H9 (cell line): ENCODE measurements around the gene SEC61B. TPM values are rescaled to one million over a fixed set of nuclear protein-coding genes. Genes with fewer than 3 reads are reported as not detected.

Experiments
- DNase-seq: peaks from one replicate; pipeline ENCODE4 v3.0.0-alpha.2; 2017
- H2AFZ ChIP-seq: one replicate; pipeline ENCODE4 v1.6.1; 2013; ENCODE audit warnings: mild to moderate bottlenecking, low read length, control low read depth, moderate library complexity
- H2AK5ac ChIP-seq: 2 replicates; pipeline ENCODE4 v1.6.1; 2013; ENCODE audit warnings: low read length, control low read depth, mixed read lengths; ENCODE audit not compliant: insufficient read length
- H2BK120ac ChIP-seq: one replicate; pipeline ENCODE4 v1.6.1; 2013; ENCODE audit warnings: low read depth, mild to moderate bottlenecking, low read length, control low read depth, inconsistent platforms; ENCODE audit not compliant: poor library complexity, severe bottlenecking
- H2BK12ac ChIP-seq: 2 replicates; pipeline ENCODE4 v1.6.1; 2013; ENCODE audit warnings: low read length, control low read depth, mixed read lengths, low read depth; ENCODE audit not compliant: insufficient read length
- H2BK15ac ChIP-seq: 2 replicates; pipeline ENCODE4 v1.6.1; 2013; ENCODE audit warnings: low read depth, low read length, control low read depth
- H2BK20ac ChIP-seq: one replicate; pipeline ENCODE4 v1.6.1; 2013; ENCODE audit warnings: low read depth, mild to moderate bottlenecking, low read length, control low read depth, inconsistent platforms; ENCODE audit not compliant: poor library complexity, severe bottlenecking
- H2BK5ac ChIP-seq: 2 replicates; pipeline ENCODE4 v1.6.1; 2013; ENCODE audit warnings: low read length, control low read depth, mixed read lengths; ENCODE audit not compliant: insufficient read length
- H3K14ac ChIP-seq: 2 replicates; pipeline ENCODE4 v1.6.1; 2013; ENCODE audit warnings: low read length, control low read depth; ENCODE audit not compliant: insufficient read depth
- H3K18ac ChIP-seq: 2 replicates; pipeline ENCODE4 v1.6.1; 2013; ENCODE audit warnings: low read depth, mild to moderate bottlenecking, mixed read lengths, low read length, control low read depth; ENCODE audit not compliant: insufficient read length
- H3K23ac ChIP-seq: 2 replicates; pipeline ENCODE4 v1.6.1; 2013; ENCODE audit warnings: low read length, control low read depth, mixed read lengths, low read depth; ENCODE audit not compliant: insufficient read length
- H3K23me2 ChIP-seq: 2 replicates; pipeline ENCODE4 v1.6.1; 2013; ENCODE audit warnings: low read depth, mild to moderate bottlenecking, mixed read lengths, low read length, control low read depth; ENCODE audit not compliant: insufficient read length, poor library complexity, severe bottlenecking
- H3K27ac ChIP-seq: 2 replicates; pipeline ENCODE4 v1.5.1; 2013; ENCODE audit warnings: low read length, control low read depth, mixed read lengths, low read depth; ENCODE audit not compliant: insufficient read length
- H3K27me3 ChIP-seq: 2 replicates; pipeline ENCODE4 v1.6.1; 2013; ENCODE audit warnings: low read length, control low read depth, inconsistent platforms; ENCODE audit not compliant: insufficient read depth
- H3K4ac ChIP-seq: 2 replicates; pipeline ENCODE4 v1.6.1; 2013; ENCODE audit warnings: low read depth, mild to moderate bottlenecking, control low read depth, inconsistent platforms, low read length, moderate library complexity
- H3K4me1 ChIP-seq: 2 replicates; pipeline ENCODE4 v1.6.1; 2013; ENCODE audit warnings: low read length, control low read depth, inconsistent platforms; ENCODE audit not compliant: insufficient read depth
- H3K4me2 ChIP-seq: 2 replicates; pipeline ENCODE4 v1.6.1; 2013; ENCODE audit warnings: low read length, control low read depth, mixed read lengths; ENCODE audit not compliant: insufficient read length, insufficient read depth
- H3K56ac ChIP-seq: 2 replicates; pipeline ENCODE4 v1.6.1; 2013; ENCODE audit warnings: low read depth, mild to moderate bottlenecking, mixed read lengths, low read length, control low read depth; ENCODE audit not compliant: insufficient read length
- H3K79me1 ChIP-seq: 2 replicates; pipeline ENCODE4 v1.6.1; 2013; ENCODE audit warnings: low read depth, mild to moderate bottlenecking, moderate library complexity, low read length, control low read depth, inconsistent platforms; ENCODE audit not compliant: insufficient read depth, poor library complexity, severe bottlenecking
- H3K79me2 ChIP-seq: 2 replicates; pipeline ENCODE4 v1.6.1; 2013; ENCODE audit warnings: low read length, control low read depth, inconsistent platforms; ENCODE audit not compliant: insufficient read depth
- H3K9ac ChIP-seq: 2 replicates; pipeline ENCODE4 v1.6.1; 2013; ENCODE audit warnings: low read length, control low read depth, mixed read lengths; ENCODE audit not compliant: insufficient read length; ENCODE audit errors: extremely low read depth
- H3K9me3 ChIP-seq: one replicate; pipeline ENCODE4 v1.6.1; 2013; ENCODE audit warnings: low read depth, low read length, inconsistent platforms; ENCODE audit not compliant: control insufficient read depth
- H3T11ph ChIP-seq: one replicate; pipeline ENCODE4 v1.6.1; 2013; ENCODE audit warnings: mild to moderate bottlenecking, low read length, control low read depth, inconsistent platforms
- H4K20me1 ChIP-seq: one replicate; pipeline ENCODE4 v1.6.1; 2013; ENCODE audit not compliant: control insufficient read depth, insufficient read length, insufficient read depth
- H4K5ac ChIP-seq: 2 replicates; pipeline ENCODE4 v1.6.1; 2013; ENCODE audit warnings: low read depth, mild to moderate bottlenecking, mixed read lengths, low read length, control low read depth; ENCODE audit not compliant: insufficient read length
- H4K8ac ChIP-seq: replicated peaks from 2 replicates; pipeline ENCODE4 v1.6.1; 2013; ENCODE audit warnings: low read length, control low read depth, mixed read lengths, low read depth; ENCODE audit not compliant: insufficient read length
- H4K91ac ChIP-seq: 2 replicates; pipeline ENCODE4 v1.6.1; 2013; ENCODE audit warnings: low read depth, mild to moderate bottlenecking, moderate library complexity, mixed read lengths, low read length, control low read depth; ENCODE audit not compliant: insufficient read length
- H3K27ac Mint-ChIP-seq, 3 experiments: 2 replicates in 2 of 3; 3 replicates in 1 of 3; pipeline ENCODE4 v1.8.0; 2020 to 2021; ENCODE audit warnings: mixed read lengths in 3 of 3, mild to moderate bottlenecking in 1 of 3, moderate library complexity in 1 of 3
- H3K27me3 Mint-ChIP-seq: 2 replicates; pipeline ENCODE4 v1.8.0; 2021; ENCODE audit warnings: low read depth, mild to moderate bottlenecking, moderate library complexity, mixed read lengths
- H3K36me3 Mint-ChIP-seq, 3 experiments: 2 replicates in 2 of 3; 3 replicates in 1 of 3; pipeline ENCODE4 v1.8.0; 2020 to 2021; ENCODE audit warnings: low read depth in 3 of 3, mixed read lengths in 3 of 3; ENCODE audit not compliant: insufficient read depth in 1 of 3
- H3K4me1 Mint-ChIP-seq, 2 experiments: 2 replicates each; pipeline ENCODE4 v1.8.0; 2020; ENCODE audit warnings: mixed read lengths in 2 of 2
- H3K4me3 Mint-ChIP-seq, 2 experiments: 2 replicates in 1 of 2; 3 replicates in 1 of 2; pipeline ENCODE4 v1.8.0; 2020 to 2021; ENCODE audit warnings: mild to moderate bottlenecking in 2 of 2, mixed read lengths in 2 of 2, moderate library complexity in 1 of 2
- H3K9me3 Mint-ChIP-seq, 2 experiments: 2 replicates in 1 of 2; 3 replicates in 1 of 2; pipeline ENCODE4 v1.8.0; 2020; ENCODE audit warnings: mild to moderate bottlenecking in 2 of 2, mixed read lengths in 2 of 2, moderate library complexity in 1 of 2
- WGBS: extraction: QIAGEN DNeasy Blood & Tissue Kit; methylation state at CpG from one replicate; pipeline ENCODE4 v1.1.7; 2013; ENCODE audit warnings: missing lambda C conversion rate, low lambda C conversion rate, mixed read lengths; ENCODE audit not compliant: insufficient read length; ENCODE audit errors: extremely low coverage; 5-methylcytosine and 5-hydroxymethylcytosine counted together
- total RNA-seq: library from RNA; stranded (reverse); gene quantifications from 2 replicates; pipeline ENCODE4 v1.2.1, GENCODE V29; 2021
- TF ChIP-seq, protein P1 (sequence below): fragments of 200-600 bp; sonication (generic); conservative IDR thresholded peaks from 3 replicates; pipeline ENCODE4 v1.8.0; 2021; ENCODE audit warnings: antibody characterized with exemption, mild to moderate bottlenecking

SEC61B gene
- total RNA-seq, 1 experiment from 2014 or later: 142 TPM

DNA sequence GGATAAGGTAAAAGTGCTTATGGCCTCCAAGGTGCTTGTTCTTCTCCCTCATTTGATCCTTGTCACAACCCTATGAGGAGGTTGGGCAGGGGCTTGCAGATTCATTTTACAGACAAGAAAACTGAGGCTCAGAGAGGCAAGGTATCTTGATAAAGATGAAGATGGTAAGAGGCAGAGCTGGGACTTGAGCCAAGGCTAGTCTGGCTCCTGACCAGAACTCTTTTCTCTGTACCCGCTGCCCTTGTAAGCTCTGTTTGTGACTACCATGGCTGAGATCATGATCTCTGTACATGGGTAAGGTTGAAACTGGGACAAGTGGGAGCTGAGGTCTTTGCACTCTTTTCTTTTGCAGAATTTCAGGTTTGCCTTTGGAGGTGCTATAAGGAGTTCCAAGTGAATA, 33.6 kb downstream of the SEC61B start:
- no peaks in the 10 kb centered on the region for H3K36me3 Mint-ChIP-seq
- no CpG with 5 or more reads among the region's 1 CpG for WGBS
- Histone ChIP-seq H3K23ac (no peak overlapping the region), H4K5ac (no peak overlapping the region), H3K9me3 (no peaks in the 10 kb centered on the region), H3K4ac (no peak overlapping the region), H3K23me2 (no peaks in the 10 kb centered on the region), H3K9ac (no peak overlapping the region), H2AFZ (no peak overlapping the region), H2BK20ac (no peak overlapping the region), H3K4me2 (no peak overlapping the region), H3K79me2 (no peaks in the 10 kb centered on the region), H3K14ac (no peak overlapping the region), H4K8ac (no peak overlapping the region), H2BK12ac (no peak overlapping the region), H2AK5ac (no peak overlapping the region), H3T11ph (no peak overlapping the region), H4K20me1 (no peaks in the 10 kb centered on the region), H3K56ac (no peak overlapping the region), H3K18ac (no peak overlapping the region), H3K27me3 (no peaks in the 10 kb centered on the region), H2BK15ac (no peak overlapping the region), H4K91ac (no peak overlapping the region), H2BK5ac (no peak overlapping the region), H3K27ac (no peak overlapping the region), H3K79me1 (no peaks in the 10 kb centered on the region), H2BK120ac (no peak overlapping the region), H3K4me1 (no peaks in the 10 kb centered on the region)
- peaks cover 1% of the 10 kb centered on the region; the same call in 1 of the 2 replicates for H3K27me3 Mint-ChIP-seq
- peaks cover 3 to 16% of the 10 kb centered on the region in 2 experiments; a peak in 3 of 4 replicates for H3K4me1 Mint-ChIP-seq
- no peak overlapping the region for H3K27ac Mint-ChIP-seq
- no peak overlapping the region for H3K4me3 Mint-ChIP-seq
- DNase-seq: no peak
- TF ChIP-seq, protein P1, sequence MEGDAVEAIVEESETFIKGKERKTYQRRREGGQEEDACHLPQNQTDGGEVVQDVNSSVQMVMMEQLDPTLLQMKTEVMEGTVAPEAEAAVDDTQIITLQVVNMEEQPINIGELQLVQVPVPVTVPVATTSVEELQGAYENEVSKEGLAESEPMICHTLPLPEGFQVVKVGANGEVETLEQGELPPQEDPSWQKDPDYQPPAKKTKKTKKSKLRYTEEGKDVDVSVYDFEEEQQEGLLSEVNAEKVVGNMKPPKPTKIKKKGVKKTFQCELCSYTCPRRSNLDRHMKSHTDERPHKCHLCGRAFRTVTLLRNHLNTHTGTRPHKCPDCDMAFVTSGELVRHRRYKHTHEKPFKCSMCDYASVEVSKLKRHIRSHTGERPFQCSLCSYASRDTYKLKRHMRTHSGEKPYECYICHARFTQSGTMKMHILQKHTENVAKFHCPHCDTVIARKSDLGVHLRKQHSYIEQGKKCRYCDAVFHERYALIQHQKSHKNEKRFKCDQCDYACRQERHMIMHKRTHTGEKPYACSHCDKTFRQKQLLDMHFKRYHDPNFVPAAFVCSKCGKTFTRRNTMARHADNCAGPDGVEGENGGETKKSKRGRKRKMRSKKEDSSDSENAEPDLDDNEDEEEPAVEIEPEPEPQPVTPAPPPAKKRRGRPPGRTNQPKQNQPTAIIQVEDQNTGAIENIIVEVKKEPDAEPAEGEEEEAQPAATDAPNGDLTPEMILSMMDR: no peak
- H3K9me3 Mint-ChIP-seq: no peaks in the 10 kb centered on the region; a peak in 1 of 5 replicates
